GM23248 (cell line): ENCODE data around the gene ASPSCR1. TPM values are rescaled to one million over a fixed set of nuclear protein-coding genes. Genes with fewer than 3 reads are reported as not detected.

Source experiments
- DNase-seq: peaks from one replicate; pipeline ENCODE4 v3.0.0-alpha.2; 2015
- H2AFZ ChIP-seq: fragments of 200-600 bp; sonication (generic); 2 replicates; pipeline ENCODE4 v1.6.1; 2016; ENCODE audit warnings: antibody characterized with exemption
- H3F3A ChIP-seq: fragments of 200-600 bp; sonication (generic); 2 replicates; pipeline ENCODE4 v1.6.1; 2016; ENCODE audit warnings: mild to moderate bottlenecking, antibody characterized with exemption, mixed run types; ENCODE audit not compliant: insufficient read depth
- H3K27ac ChIP-seq: fragments of 200-600 bp; sonication (generic); 2 replicates; pipeline ENCODE4 v1.5.1; 2016; ENCODE audit warnings: mild to moderate bottlenecking
- H3K27me3 ChIP-seq: fragments of 200-600 bp; sonication (generic); replicated peaks from 2 replicates; pipeline ENCODE4 v1.6.1; 2016; ENCODE audit warnings: mild to moderate bottlenecking; ENCODE audit not compliant: insufficient read depth
- H3K36me3 ChIP-seq: fragments of 200-600 bp; sonication (generic); 2 replicates; pipeline ENCODE4 v1.6.1; 2016; ENCODE audit warnings: low read depth, mild to moderate bottlenecking
- H3K4me1 ChIP-seq: fragments of 200-600 bp; sonication (generic); 2 replicates; pipeline ENCODE4 v1.6.1; 2016; ENCODE audit warnings: mild to moderate bottlenecking; ENCODE audit not compliant: insufficient read depth
- H3K4me2 ChIP-seq: fragments of 200-600 bp; sonication (generic); one replicate; pipeline ENCODE4 v1.6.1; 2016; ENCODE audit warnings: mild to moderate bottlenecking; ENCODE audit not compliant: unreplicated experiment
- H3K4me3 ChIP-seq: fragments of 200-600 bp; sonication (generic); 2 replicates; pipeline ENCODE4 v1.5.1; 2016; ENCODE audit warnings: mild to moderate bottlenecking
- H3K79me2 ChIP-seq: fragments of 200-600 bp; sonication (generic); 2 replicates; pipeline ENCODE4 v1.6.1; 2016; ENCODE audit warnings: mild to moderate bottlenecking; ENCODE audit not compliant: insufficient read depth
- H3K9ac ChIP-seq: fragments of 200-600 bp; sonication (generic); 2 replicates; pipeline ENCODE4 v1.6.1; 2016; ENCODE audit warnings: mild to moderate bottlenecking
- H3K9me2 ChIP-seq: fragments of 200-600 bp; sonication (generic); 2 replicates; pipeline ENCODE4 v1.6.1; 2016; ENCODE audit warnings: mixed run types, mild to moderate bottlenecking, moderate library complexity; ENCODE audit not compliant: insufficient read depth
- H3K9me3 ChIP-seq: fragments of 200-600 bp; sonication (generic); one replicate; pipeline ENCODE4 v1.6.1; 2017; ENCODE audit warnings: low read depth
- H4K20me1 ChIP-seq: fragments of 200-600 bp; sonication (generic); 2 replicates; pipeline ENCODE4 v1.6.0; 2016; ENCODE audit not compliant: insufficient read depth
- EZH2 ChIP-seq: fragments of 200-600 bp; sonication (generic); IDR thresholded peaks from 2 replicates; pipeline ENCODE4 v1.6.1; 2018; ENCODE audit warnings: antibody characterized with exemption, mild to moderate bottlenecking; ENCODE audit not compliant: insufficient read depth, poor library complexity, severe bottlenecking
- EZH2phosphoT487 ChIP-seq: fragments of 200-600 bp; sonication (generic); IDR thresholded peaks from 2 replicates; pipeline ENCODE4 v1.6.1; 2018; ENCODE audit warnings: antibody characterized with exemption, moderate library complexity, mild to moderate bottlenecking, low read depth; ENCODE audit not compliant: insufficient read depth
- WGBS, 2 experiments: methylation state at CpG; one replicate each; pipeline ENCODE4 v1.1.6; 2015 to 2017; ENCODE audit warnings: low lambda C conversion rate in 2 of 2, low coverage in 1 of 2; ENCODE audit errors: missing lambda C conversion rate in 2 of 2; 5-methylcytosine and 5-hydroxymethylcytosine counted together
- in situ Hi-C: fragments of 300-500 bp; cut with MboI; formaldehyde crosslinking; loops from 2 replicates; pipeline ENCODE4 v1.15.0; 2020
- polyA plus RNA-seq: library from polyadenylated mRNA; unstranded; fragments of >200 nt; fragmentation: Nextera tagmentation; extraction: Ambion mirVana; gene quantifications from 2 replicates; pipeline ENCODE4 v1.2.1, GENCODE V29; 2016
- total RNA-seq: library from RNA; depleted of rRNA; stranded (reverse); fragments of >200 nt; shearing (Covaris generic); gene quantifications from 2 replicates; pipeline ENCODE4 v1.2.3, GENCODE V29; 2014

ASPSCR1 gene
- total and polyA plus RNA-seq, 2 experiments from 2014 or later = 20.6 to 23.5 TPM

GRCh38 chr17:82023447-82024241, 46.2 kb downstream of the ASPSCR1 start:
- 7 to 9% methylated on average over 51 of the region's 55 CpGs for WGBS, 2 experiments
- in situ Hi-C loops = no loop called here
- H3K27ac ChIP-seq = no peak overlapping the region
- no peaks in the 10 kb centered on the region for H3K9me3 ChIP-seq
- DNase-seq = peak; percentile 56
- TF ChIP-seq EZH2phosphoT487 = no peak
- no peaks in the 10 kb centered on the region for H4K20me1 ChIP-seq
- H3K4me2 ChIP-seq = peak overlapping the region; percentile 83
- H3K36me3 ChIP-seq = no peaks in the 10 kb centered on the region
- H3K9ac ChIP-seq = peak overlapping the region; percentile 58
- H3K9me2 ChIP-seq = no peaks in the 10 kb centered on the region
- H3F3A ChIP-seq = no peaks in the 10 kb centered on the region
- H3K4me1 ChIP-seq = peaks cover 5% of the 10 kb centered on the region; the same call in 1 of the 2 replicates
- peak overlapping the region; percentile 73 for H2AFZ ChIP-seq
- no peaks in the 10 kb centered on the region for H3K79me2 ChIP-seq
- H3K27me3 ChIP-seq = no peaks in the 10 kb centered on the region
- H3K4me3 ChIP-seq = peak overlapping the region; percentile 81

- Histone ChIP-seq H3K9ac (no peak overlapping the region), H4K20me1 (no peaks in the 10 kb centered on the region), H3K27ac (no peak overlapping the region), H3K4me3 (no peak overlapping the region), H3K4me1 (peaks cover 5% of the 10 kb centered on the region; the same call in 1 of the 2 replicates), H3F3A (no peaks in the 10 kb centered on the region), H3K79me2 (no peaks in the 10 kb centered on the region), H3K4me2 (no peak overlapping the region), H2AFZ (no peak overlapping the region), H3K9me3 (no peaks in the 10 kb centered on the region), H3K36me3 (no peaks in the 10 kb centered on the region), H3K9me2 (no peaks in the 10 kb centered on the region), H3K27me3 (no peaks in the 10 kb centered on the region)
- TF ChIP-seq EZH2 (no peak), EZH2phosphoT487 (no peak)
- in situ Hi-C loops = no loop called here
- DNase-seq = no peak
- WGBS, 2 experiments = 92 to 95% methylated on average over 17 of the region's 17 CpGs
Observed at GRCh38 chr17:82024859-82025258, 47.4 kb downstream of the ASPSCR1 start.

- no peak overlapping the region for H3K9ac ChIP-seq
- no peaks in the 10 kb centered on the region for H3K9me3 ChIP-seq
- no peaks in the 10 kb centered on the region for H3F3A ChIP-seq
- no peak for TF ChIP-seq EZH2
- TF ChIP-seq EZH2phosphoT487 = no peak
- in situ Hi-C loops = no loop called here
- H3K79me2 ChIP-seq = no peaks in the 10 kb centered on the region
- H3K4me1 ChIP-seq = peaks cover 5% of the 10 kb centered on the region; the same call in 1 of the 2 replicates
- H2AFZ ChIP-seq = no peak overlapping the region
- no peaks in the 10 kb centered on the region for H3K36me3 ChIP-seq
- no peaks in the 10 kb centered on the region for H3K9me2 ChIP-seq
- H3K4me2 ChIP-seq = no peak overlapping the region
- no peaks in the 10 kb centered on the region for H3K27me3 ChIP-seq
- H3K27ac ChIP-seq = no peak overlapping the region
- no peaks in the 10 kb centered on the region for H4K20me1 ChIP-seq
- no peak overlapping the region for H3K4me3 ChIP-seq
- WGBS, 2 experiments = 92% methylated on average over 21 to 25 of the region's 25 CpGs
- DNase-seq = no peak
Observed at GRCh38 chr17:82025401-82026107, 48.1 kb downstream of the ASPSCR1 start.

GRCh38 chr17:82028246-82028645, 50.8 kb downstream of the ASPSCR1 start:
- Histone ChIP-seq H3K27ac (no peak overlapping the region), H3K9me3 (no peaks in the 10 kb centered on the region), H3K4me2 (no peak overlapping the region), H3K27me3 (no peaks in the 10 kb centered on the region), H3K9ac (no peak overlapping the region), H3F3A (no peaks in the 10 kb centered on the region), H3K4me3 (no peak overlapping the region), H3K36me3 (no peaks in the 10 kb centered on the region), H2AFZ (no peak overlapping the region), H3K4me1 (peaks cover 5% of the 10 kb centered on the region; the same call in 1 of the 2 replicates), H3K9me2 (no peaks in the 10 kb centered on the region), H4K20me1 (no peaks in the 10 kb centered on the region), H3K79me2 (no peaks in the 10 kb centered on the region)
- TF ChIP-seq EZH2phosphoT487 = no peak
- no peak for TF ChIP-seq EZH2
- WGBS, 2 experiments = 91 to 93% methylated on average over 10 to 13 of the region's 13 CpGs
- no peak for DNase-seq
- in situ Hi-C loops = no loop called here
